Activated CD4-positive, alpha-beta T cell treated with anti-CD3 and anti-CD28 coated beads, Interleukin-2, amount 50 U/mL, for 4 hours (primary cell): ENCODE results near the gene OPN1MW.
"Not testable (repeated sequence)": the region's sequence is repeated elsewhere in the genome, so short reads cannot be mapped to it uniquely, and the experiment has no call there.

Experiments
- DNase-seq, 2 experiments: peaks; one replicate each; pipeline ENCODE4 v3.0.0-alpha.2; 2020

The OPN1MW gene

GRCh38 chrX:154182296-154182695 lies at the start of gene OPN1MW:
Gene OPN1MW, plus strand, starts transcription at chrX:154182596. Its CDS starts 82 bp downstream, at chrX:154182678.
- DNase-seq = not testable (repeated sequence)

GRCh38 chrX:154135458-154136229 lies 46.8 kb upstream of the OPN1MW start:
- no peak for DNase-seq

GRCh38 chrX:154136627-154137161 lies 45.7 kb upstream of the OPN1MW start:
- DNase-seq = peak; percentile 57 to 59

- no peak for DNase-seq
Measured at GRCh38 chrX:154138857-154139256, 43.5 kb upstream of the OPN1MW start.

DNA sequence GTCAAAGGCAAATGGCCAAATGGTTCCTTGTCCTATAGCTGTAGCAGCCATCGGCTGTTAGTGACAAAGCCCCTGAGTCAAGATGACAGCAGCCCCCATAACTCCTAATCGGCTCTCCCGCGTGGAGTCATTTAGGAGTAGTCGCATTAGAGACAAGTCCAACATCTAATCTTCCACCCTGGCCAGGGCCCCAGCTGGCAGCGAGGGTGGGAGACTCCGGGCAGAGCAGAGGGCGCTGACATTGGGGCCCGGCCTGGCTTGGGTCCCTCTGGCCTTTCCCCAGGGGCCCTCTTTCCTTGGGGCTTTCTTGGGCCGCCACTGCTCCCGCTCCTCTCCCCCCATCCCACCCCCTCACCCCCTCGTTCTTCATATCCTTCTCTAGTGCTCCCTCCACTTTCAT lies 42.2 kb upstream of the OPN1MW start:
- DNase-seq = no peak

DNA sequence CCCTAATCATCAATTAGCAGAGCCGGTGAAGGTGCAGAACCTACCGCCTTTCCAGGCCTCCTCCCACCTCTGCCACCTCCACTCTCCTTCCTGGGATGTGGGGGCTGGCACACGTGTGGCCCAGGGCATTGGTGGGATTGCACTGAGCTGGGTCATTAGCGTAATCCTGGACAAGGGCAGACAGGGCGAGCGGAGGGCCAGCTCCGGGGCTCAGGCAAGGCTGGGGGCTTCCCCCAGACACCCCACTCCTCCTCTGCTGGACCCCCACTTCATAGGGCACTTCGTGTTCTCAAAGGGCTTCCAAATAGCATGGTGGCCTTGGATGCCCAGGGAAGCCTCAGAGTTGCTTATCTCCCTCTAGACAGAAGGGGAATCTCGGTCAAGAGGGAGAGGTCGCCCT lies 41.7 kb upstream of the OPN1MW start:
- DNase-seq = no peak

DNA sequence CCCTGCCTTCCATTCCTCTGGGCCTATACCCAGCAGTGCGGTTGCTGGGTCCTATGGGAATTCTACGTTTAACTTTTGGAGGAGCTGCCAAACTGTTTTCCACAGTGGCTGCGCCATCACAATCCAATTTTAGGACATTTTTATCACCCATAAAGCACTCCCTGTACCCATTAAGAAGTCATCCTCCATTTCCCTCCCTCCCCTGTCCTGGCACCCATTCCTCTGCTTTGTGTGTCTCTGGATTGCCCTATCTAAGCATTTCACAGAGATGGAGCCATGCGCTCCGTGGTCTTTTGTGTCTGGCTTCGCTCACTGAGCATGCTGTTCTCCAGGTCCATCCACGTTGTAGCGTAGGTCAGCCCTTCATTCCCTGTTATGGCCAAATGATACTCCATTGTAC lies 40.0 kb upstream of the OPN1MW start:
- no peak for DNase-seq

GRCh38 chrX:154142950-154143745 lies 39.2 kb upstream of the OPN1MW start:
- no peak for DNase-seq

GRCh38 chrX:154144010-154144409 lies 38.4 kb upstream of the OPN1MW start, which contains the start of gene OPN1LW:
Gene OPN1LW, plus strand, starts transcription at chrX:154144243. Its CDS starts 41 bp downstream, at chrX:154144284.
- DNase-seq = not testable (repeated sequence)

DNA sequence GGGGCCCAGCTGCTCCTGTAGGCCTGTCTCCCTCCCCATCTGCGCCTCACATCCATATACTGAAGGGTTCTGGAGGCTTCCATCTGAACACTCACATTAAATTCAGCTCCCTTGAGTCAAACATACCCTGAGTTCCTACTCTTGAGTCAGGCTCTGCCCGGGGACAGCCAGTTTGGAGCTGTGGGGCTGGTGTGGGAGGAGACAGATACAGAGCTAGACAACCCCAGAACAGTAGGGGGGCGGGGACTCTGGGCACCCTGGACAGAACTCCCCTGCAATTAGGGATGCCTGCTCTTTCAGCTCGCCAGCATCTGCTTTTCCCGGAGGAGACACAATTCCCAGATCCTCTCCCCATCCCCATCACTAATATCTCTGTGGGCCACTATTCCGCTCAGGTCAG lies 31.4 kb upstream of the OPN1MW start:
- not testable (repeated sequence) for DNase-seq

DNA sequence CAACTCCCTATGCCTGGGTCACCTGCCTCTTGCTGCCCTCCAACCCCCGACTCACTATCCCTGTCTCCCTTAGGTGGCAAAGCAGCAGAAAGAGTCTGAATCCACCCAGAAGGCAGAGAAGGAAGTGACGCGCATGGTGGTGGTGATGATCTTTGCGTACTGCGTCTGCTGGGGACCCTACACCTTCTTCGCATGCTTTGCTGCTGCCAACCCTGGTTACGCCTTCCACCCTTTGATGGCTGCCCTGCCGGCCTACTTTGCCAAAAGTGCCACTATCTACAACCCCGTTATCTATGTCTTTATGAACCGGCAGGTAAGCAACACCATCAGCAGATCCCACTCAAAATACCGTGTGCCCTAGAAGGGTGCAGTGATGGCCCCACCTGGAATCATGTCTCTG lies 26.2 kb upstream of the OPN1MW start:
- DNase-seq = not testable (repeated sequence)

- DNase-seq = not testable (repeated sequence)
Measured at GRCh38 chrX:154157207-154157606, 25.2 kb upstream of the OPN1MW start.

- DNase-seq = not testable (repeated sequence)
Measured at GRCh38 chrX:154159345-154159744, 23.1 kb upstream of the OPN1MW start.

GRCh38 chrX:154164902-154165301 lies 17.5 kb upstream of the OPN1MW start:
- DNase-seq = not testable (repeated sequence)

GRCh38 chrX:154168384-154168783 lies 14.0 kb upstream of the OPN1MW start:
- DNase-seq = not testable (repeated sequence)

DNA sequence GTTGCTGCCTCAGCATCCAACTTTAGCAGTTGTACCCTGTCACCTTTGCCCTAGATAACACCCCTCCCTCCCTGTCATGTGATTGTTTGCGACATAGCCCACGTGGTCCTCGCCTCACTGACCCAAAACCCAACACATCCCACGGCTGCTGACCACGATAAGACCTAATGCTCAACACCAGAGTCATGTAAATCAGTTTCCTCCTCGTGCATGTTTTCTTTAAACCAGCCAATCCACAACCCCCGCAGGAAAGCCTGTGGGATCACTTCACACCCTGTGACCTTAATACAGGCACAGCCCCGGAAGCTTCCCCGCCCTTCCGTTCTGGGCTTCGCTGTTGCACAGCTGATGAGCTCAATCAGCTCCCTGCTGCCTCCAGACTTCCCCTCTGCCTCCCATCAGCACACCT lies 9.9 kb upstream of the OPN1MW start:
- DNase-seq = not testable (repeated sequence)

DNA sequence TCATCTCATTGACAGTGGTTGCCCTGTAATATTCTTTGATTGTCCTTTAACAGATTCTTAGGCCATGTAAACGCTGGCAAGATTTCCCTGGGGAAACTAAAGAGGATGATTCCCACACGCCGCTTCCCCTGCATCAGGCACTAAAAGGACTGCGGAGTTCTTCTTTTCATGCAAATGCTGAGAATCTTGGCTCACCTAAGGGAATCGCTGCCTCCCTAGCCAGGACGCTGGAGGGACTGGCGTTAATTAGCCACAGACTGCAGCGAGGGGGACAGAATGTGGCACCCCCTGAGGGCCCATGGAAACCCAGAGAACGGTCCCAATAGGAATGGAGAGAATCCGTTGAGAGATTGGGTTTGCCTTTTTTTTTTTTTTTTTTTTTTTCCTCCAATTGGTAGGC lies 8.0 kb upstream of the OPN1MW start:
- not testable (repeated sequence) for DNase-seq

DNA sequence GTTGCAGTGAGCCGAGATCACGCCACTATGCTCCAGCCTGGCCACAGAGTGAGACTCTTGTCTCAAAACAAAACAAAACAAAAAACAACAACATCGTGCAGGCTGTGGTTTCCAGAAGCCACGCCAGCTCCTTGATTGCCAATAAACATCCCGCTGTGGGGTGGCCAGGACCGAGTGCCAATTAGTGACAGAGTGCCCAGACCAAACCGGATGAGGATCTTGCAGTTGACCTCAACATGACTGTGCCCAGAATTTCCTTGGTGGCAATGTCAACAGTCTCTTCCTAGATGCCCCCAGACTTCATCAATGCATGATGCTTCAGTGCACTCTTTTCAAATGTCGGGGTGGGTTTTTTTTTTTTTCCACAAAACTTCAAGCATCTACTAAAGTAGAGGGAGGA lies 1.4 kb downstream of the OPN1MW start:
- not testable (repeated sequence) for DNase-seq

DNA sequence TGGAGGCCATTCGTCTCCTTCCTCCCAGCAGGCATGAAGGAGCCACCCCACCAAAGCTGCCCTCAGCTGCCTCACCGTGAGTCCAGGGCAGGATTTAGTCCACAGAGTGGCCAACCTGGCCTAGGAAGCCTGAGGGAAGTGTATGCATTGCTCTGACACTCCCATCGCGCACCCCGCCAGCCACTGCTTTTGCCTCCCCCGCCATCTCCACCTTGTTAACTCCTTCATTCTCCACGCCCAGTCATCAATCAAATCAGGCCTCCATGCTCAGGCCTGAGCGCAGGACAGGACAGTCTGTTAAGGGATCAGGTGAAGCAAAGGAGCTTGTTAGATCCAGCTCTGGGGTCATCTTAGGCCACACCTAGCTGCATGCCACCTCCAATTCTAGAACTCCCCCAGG lies 10.4 kb downstream of the OPN1MW start:
- not testable (repeated sequence) for DNase-seq

- DNase-seq = not testable (repeated sequence)
Measured at GRCh38 chrX:154194316-154194715, 11.9 kb downstream of the OPN1MW start.

- not testable (repeated sequence) for DNase-seq
Measured at GRCh38 chrX:154196466-154196865, 14.1 kb downstream of the OPN1MW start.

GRCh38 chrX:154209670-154210418 lies 27.4 kb downstream of the OPN1MW start:
- DNase-seq = not testable (repeated sequence)

- DNase-seq = not testable (repeated sequence)
Measured at GRCh38 chrX:154211057-154211456, 28.7 kb downstream of the OPN1MW start.
